HEK293T (cell line): ENCODE measurements around the gene PSMD6.

ENCODE experiments used
- ARNT ChIP-seq: fragments of 450-650 bp; IDR thresholded peaks from 2 replicates; pipeline ENCODE4 v1.6.1; 2017; ENCODE audit warnings: mild to moderate bottlenecking
- BHLHE40 ChIP-seq: fragments of 450-650 bp; IDR thresholded peaks from 2 replicates; pipeline ENCODE4 v1.6.1; 2016; ENCODE audit warnings: mild to moderate bottlenecking, moderate library complexity, borderline replicate concordance
- CTBP1 ChIP-seq: fragments of 450-650 bp; IDR thresholded peaks from 2 replicates; pipeline ENCODE4 v1.6.1; 2016; ENCODE audit warnings: borderline replicate concordance
- ELF4 ChIP-seq: fragments of 450-650 bp; IDR thresholded peaks from 2 replicates; pipeline ENCODE4 v1.6.1; 2017; ENCODE audit warnings: antibody characterized with exemption
- FOXA1 ChIP-seq: fragments of 450-650 bp; IDR thresholded peaks from 2 replicates; pipeline ENCODE4 v1.6.1; 2016; ENCODE audit warnings: mild to moderate bottlenecking
- FOXK2 ChIP-seq: fragments of 450-650 bp; IDR thresholded peaks from 2 replicates; pipeline ENCODE4 v1.6.1; 2016; ENCODE audit warnings: mild to moderate bottlenecking
- FOXM1 ChIP-seq: fragments of 450-650 bp; IDR thresholded peaks from 2 replicates; pipeline ENCODE4 v1.6.1; 2017; ENCODE audit warnings: mild to moderate bottlenecking, borderline replicate concordance
- HDGF ChIP-seq: fragments of 450-650 bp; IDR thresholded peaks from 2 replicates; pipeline ENCODE4 v1.6.1; 2017; ENCODE audit warnings: antibody characterized with exemption, borderline replicate concordance
- LEF1 ChIP-seq: fragments of 450-650 bp; IDR thresholded peaks from 2 replicates; pipeline ENCODE4 v1.6.1; 2017; ENCODE audit warnings: mild to moderate bottlenecking, borderline replicate concordance
- SP1 ChIP-seq: fragments of 450-650 bp; IDR thresholded peaks from 2 replicates; pipeline ENCODE4 v1.6.1; 2017
- SUZ12 ChIP-seq: fragments of 450-650 bp; IDR thresholded peaks from 2 replicates; pipeline ENCODE4 v1.6.1; 2016; ENCODE audit warnings: mild to moderate bottlenecking
- TARDBP ChIP-seq: fragments of 450-650 bp; IDR thresholded peaks from 2 replicates; pipeline ENCODE4 v1.6.1; 2016
- ZNF384 ChIP-seq: fragments of 450-650 bp; IDR thresholded peaks from 2 replicates; pipeline ENCODE4 v1.6.1; 2016

DNA sequence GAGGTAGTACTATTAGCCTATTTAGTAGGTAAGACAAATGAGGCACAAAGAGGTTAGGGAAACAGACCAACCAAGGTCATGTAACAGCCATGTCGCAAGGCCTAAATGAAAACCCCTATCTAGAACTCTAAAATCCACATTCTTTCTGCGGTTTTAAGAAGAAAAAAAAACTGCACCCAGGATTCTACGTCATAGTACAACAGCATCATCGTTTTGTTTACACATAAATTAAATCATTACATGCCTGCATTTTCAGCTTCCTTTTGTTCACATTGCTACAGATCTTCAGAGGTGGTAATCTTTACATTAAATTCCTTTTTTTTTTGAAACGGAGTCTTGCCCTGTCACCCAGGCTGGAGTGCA lies 548 bp upstream of the PSMD6 start:
- TF ChIP-seq TARDBP (no peak), ELF4 (no peak), FOXA1 (no peak), SUZ12 (no peak), FOXM1 (no peak), BHLHE40 (no peak), LEF1 (no peak), SP1 (no peak), HDGF (no peak), ARNT (no peak), FOXK2 (no peak), CTBP1 (no peak), ZNF384 (no peak)
